ENCODE results near the gene MIR17HG.

GRCh38 chr13:91401920-91402319 lies 54.4 kb downstream of the MIR17HG start:
- TF ChIP-seq CTCF (IDR thresholded peaks at IDR 0.05; ENCODE audit: poor library complexity, severe bottlenecking) = no peak
- TF ChIP-seq EZH2 (IDR thresholded peaks at IDR 0.05; ENCODE audit: borderline replicate concordance, insufficient read depth, low read length, poor library complexity, severe bottlenecking) = no peak
- TF ChIP-seq RAD21 (conservative IDR thresholded peaks at IDR 0.05) = no peak
- TF ChIP-seq POLR2AphosphoS5 (IDR thresholded peaks at IDR 0.05) = no peak
- TF ChIP-seq REST (IDR thresholded peaks at IDR 0.05; ENCODE audit: borderline replicate concordance) = no peak
- no peak for TF ChIP-seq MXI1 (conservative IDR thresholded peaks at IDR 0.05; ENCODE audit: poor library complexity, severe bottlenecking)

All from neural cell (in vitro differentiated cells).